Neural progenitor cell (in vitro differentiated cells): ENCODE measurements around the gene TSPAN33. TPM values are rescaled to one million over a fixed set of nuclear protein-coding genes. Genes with fewer than 3 reads are reported as not detected.

ENCODE experiments used
- DNase-seq: peaks from one replicate; pipeline ENCODE4 v3.0.0-alpha.2; 2016; ENCODE audit warnings: low spot score
- H2AFZ ChIP-seq: fragments of 200-600 bp; sonication (generic); replicated peaks from 2 replicates; pipeline ENCODE4 v1.6.1; 2016; ENCODE audit warnings: antibody characterized with exemption
- H3F3A ChIP-seq: fragments of 200-600 bp; sonication (generic); 2 replicates; pipeline ENCODE4 v1.6.1; 2016; ENCODE audit warnings: antibody characterized with exemption, low read depth
- H3K27ac ChIP-seq: fragments of 200-600 bp; sonication (generic); 2 replicates; pipeline ENCODE4 v1.5.1; 2016; ENCODE audit warnings: mild to moderate bottlenecking
- H3K27me3 ChIP-seq: fragments of 200-600 bp; sonication (generic); 2 replicates; pipeline ENCODE4 v1.6.1; 2016; ENCODE audit warnings: mild to moderate bottlenecking, moderate library complexity
- H3K36me3 ChIP-seq: fragments of 200-600 bp; sonication (generic); 2 replicates; pipeline ENCODE4 v1.5.1; 2016
- H3K4me1 ChIP-seq: fragments of 200-600 bp; sonication (generic); 2 replicates; pipeline ENCODE4 v1.6.1; 2016; ENCODE audit warnings: mixed run types
- H3K4me2 ChIP-seq: fragments of 200-600 bp; sonication (generic); 2 replicates; pipeline ENCODE4 v1.6.1; 2016
- H3K4me3 ChIP-seq: fragments of 200-600 bp; sonication (generic); 2 replicates; pipeline ENCODE4 v1.5.1; 2016
- H3K79me2 ChIP-seq: fragments of 200-600 bp; sonication (generic); 2 replicates; pipeline ENCODE4 v1.6.1; 2016; ENCODE audit warnings: low read depth
- H3K9ac ChIP-seq: fragments of 200-600 bp; sonication (generic); 2 replicates; pipeline ENCODE4 v1.6.1; 2016
- H3K9me3 ChIP-seq: fragments of 200-600 bp; sonication (generic); 2 replicates; pipeline ENCODE4 v1.5.1; 2016; ENCODE audit warnings: low read depth
- H4K20me1 ChIP-seq: fragments of 200-600 bp; sonication (generic); 2 replicates; pipeline ENCODE4 v1.6.1; 2016; ENCODE audit warnings: low read depth
- H3K27ac Mint-ChIP-seq: 3 replicates; pipeline ENCODE4 v1.8.0; 2021; ENCODE audit warnings: mixed read lengths
- H3K27me3 Mint-ChIP-seq: 2 replicates; pipeline ENCODE4 v1.8.0; 2022; ENCODE audit warnings: low read depth, mild to moderate bottlenecking, inconsistent platforms, moderate library complexity, mixed read lengths; ENCODE audit not compliant: insufficient read depth
- H3K36me3 Mint-ChIP-seq: 3 replicates; pipeline ENCODE4 v1.8.0; 2021; ENCODE audit warnings: mixed read lengths
- H3K4me1 Mint-ChIP-seq: 3 replicates; pipeline ENCODE4 v1.8.0; 2021; ENCODE audit warnings: mixed read lengths
- H3K4me3 Mint-ChIP-seq: 3 replicates; pipeline ENCODE4 v1.8.0; 2021; ENCODE audit warnings: mild to moderate bottlenecking, moderate library complexity, mixed read lengths
- H3K9me3 Mint-ChIP-seq: 3 replicates; pipeline ENCODE4 v1.8.0; 2020; ENCODE audit warnings: mixed read lengths
- CTCF ChIP-seq: fragments of 200-600 bp; sonication (generic); IDR thresholded peaks from 2 replicates; pipeline ENCODE4 v1.5.1; 2017; ENCODE audit warnings: antibody characterized with exemption, mild to moderate bottlenecking
- EZH2 ChIP-seq: fragments of 200-600 bp; sonication (generic); IDR thresholded peaks from 2 replicates; pipeline ENCODE4 v1.6.1; 2017; ENCODE audit warnings: antibody characterized with exemption, mild to moderate bottlenecking, moderate library complexity
- EZH2phosphoT487 ChIP-seq: fragments of 200-600 bp; sonication (generic); IDR thresholded peaks from 2 replicates; pipeline ENCODE4 v1.6.1; 2017; ENCODE audit warnings: antibody characterized with exemption
- total RNA-seq: library from RNA; depleted of rRNA; stranded (reverse); fragments of >200 nt; gene quantifications from 2 replicates; pipeline ENCODE4 v1.2.3, GENCODE V29; 2015; ENCODE audit warnings: low replicate concordance

The TSPAN33 gene
- total RNA-seq, 1 donor from 2014 or later, result 34.5 TPM

- peaks cover 2% of the 10 kb centered on the region for H3K36me3 Mint-ChIP-seq
- H3K27me3 Mint-ChIP-seq, result peaks cover 19% of the 10 kb centered on the region
- H3K27me3 ChIP-seq, result peaks cover 6% of the 10 kb centered on the region
- no peak overlapping the region for H3K9ac ChIP-seq
- H3K4me3 Mint-ChIP-seq, result no peak overlapping the region
- no peaks in the 10 kb centered on the region for H3K9me3 ChIP-seq
- H2AFZ ChIP-seq, result no peak overlapping the region
- peaks cover 12% of the 10 kb centered on the region for H3K4me1 Mint-ChIP-seq
- H4K20me1 ChIP-seq, result peaks cover 20% of the 10 kb centered on the region
- TF ChIP-seq EZH2phosphoT487 (no peak), CTCF (no peak), EZH2 (no peak)
- peaks cover 10% of the 10 kb centered on the region for H3F3A ChIP-seq
- no peak overlapping the region for H3K27ac ChIP-seq
- H3K27ac Mint-ChIP-seq, result no peak overlapping the region
- no peak for DNase-seq
- H3K79me2 ChIP-seq, result peaks cover 10% of the 10 kb centered on the region
- H3K9me3 Mint-ChIP-seq, result no peaks in the 10 kb centered on the region
- H3K4me2 ChIP-seq, result no peak overlapping the region
- no peaks in the 10 kb centered on the region for H3K36me3 ChIP-seq
- no peak overlapping the region for H3K4me3 ChIP-seq
- H3K4me1 ChIP-seq, result peaks cover 17% of the 10 kb centered on the region
Measured at GRCh38 chr7:129149511-129149910, 5.0 kb downstream of the TSPAN33 start.

DNA sequence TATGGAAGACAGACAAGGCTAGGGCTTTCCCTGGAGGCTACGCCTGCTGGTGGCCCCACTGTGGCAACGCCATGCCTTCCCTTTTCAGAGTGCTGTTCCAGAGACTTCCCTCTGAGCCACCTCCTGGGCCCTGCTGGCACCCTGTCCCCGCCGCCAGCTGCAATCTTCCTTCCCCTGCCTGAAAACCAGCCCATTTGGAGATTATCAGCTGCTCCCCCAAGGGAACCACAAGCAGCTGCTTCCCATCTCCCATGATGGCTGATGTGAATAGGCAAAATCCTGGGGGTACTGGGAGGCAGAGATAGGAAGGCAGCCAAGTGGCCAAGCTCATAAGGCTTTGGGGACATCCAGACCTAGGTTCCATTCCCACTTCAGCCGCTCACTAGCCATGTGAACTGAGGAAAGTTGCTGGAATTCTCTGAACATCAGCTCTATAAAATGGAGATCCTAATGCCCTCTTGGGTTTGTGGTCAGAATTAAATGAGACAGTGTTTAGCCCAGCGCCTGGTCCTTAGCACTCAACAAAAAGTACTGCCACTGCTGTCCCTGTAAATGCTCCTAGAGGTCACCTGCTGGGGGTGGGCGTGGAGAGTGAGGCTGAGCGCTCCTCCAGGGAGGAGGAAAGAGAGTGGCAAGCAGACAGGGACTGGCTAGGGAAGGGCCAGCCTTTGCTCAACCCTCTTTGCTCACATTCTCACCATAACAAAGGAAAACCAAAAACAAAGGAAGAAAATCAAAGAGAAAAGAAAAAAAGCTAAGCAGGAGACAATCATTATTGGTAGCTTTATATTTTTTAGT lies 5.9 kb downstream of the TSPAN33 start:
- H3K9me3 Mint-ChIP-seq, result no peaks in the 10 kb centered on the region
- Histone ChIP-seq H3F3A (peaks cover 10% of the 10 kb centered on the region), H3K79me2 (peaks cover 5% of the 10 kb centered on the region), H3K4me2 (peak overlapping the region; percentile 7), H3K4me1 (peaks cover 15% of the 10 kb centered on the region), H3K9ac (no peak overlapping the region), H3K9me3 (no peaks in the 10 kb centered on the region), H3K27me3 (peaks cover under 1% of the 10 kb centered on the region), H3K4me3 (no peak overlapping the region), H4K20me1 (peaks cover 20% of the 10 kb centered on the region), H3K27ac (no peak overlapping the region), H2AFZ (no peak overlapping the region), H3K36me3 (no peaks in the 10 kb centered on the region)
- H3K27me3 Mint-ChIP-seq, result peaks cover 16% of the 10 kb centered on the region
- H3K27ac Mint-ChIP-seq, result no peak overlapping the region
- H3K4me3 Mint-ChIP-seq, result no peak overlapping the region
- H3K4me1 Mint-ChIP-seq, result peaks cover 10% of the 10 kb centered on the region
- peak; percentile 56 for DNase-seq
- TF ChIP-seq CTCF (no peak), EZH2phosphoT487 (no peak), EZH2 (no peak)
- peaks cover 2% of the 10 kb centered on the region for H3K36me3 Mint-ChIP-seq

DNA sequence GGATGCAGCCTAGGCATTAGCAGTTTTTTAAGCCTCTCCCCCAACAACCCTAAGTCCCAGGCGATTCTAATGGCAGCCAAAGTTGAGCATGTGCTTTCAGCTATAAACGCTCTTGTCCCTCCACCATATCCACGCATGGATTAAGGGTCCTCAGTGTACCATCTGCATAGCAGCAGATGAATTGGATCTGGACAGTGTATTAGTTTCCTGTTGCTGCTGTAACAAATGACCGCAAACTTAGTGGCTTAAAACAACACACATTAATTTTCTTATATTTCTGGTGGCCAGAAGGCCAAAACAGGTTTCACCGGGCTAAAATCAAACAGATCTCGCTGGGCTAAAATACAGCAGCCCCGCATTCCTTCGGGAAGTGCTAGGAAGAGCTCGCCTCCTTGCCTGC lies 13.1 kb downstream of the TSPAN33 start:
- H3K27me3 ChIP-seq, result no peaks in the 10 kb centered on the region
- H3K79me2 ChIP-seq, result peaks cover 5% of the 10 kb centered on the region
- no peak overlapping the region for H3K4me3 Mint-ChIP-seq
- TF ChIP-seq EZH2phosphoT487, result no peak
- TF ChIP-seq CTCF, result no peak
- no peak for TF ChIP-seq EZH2
- H3K4me1 ChIP-seq, result peaks cover 10% of the 10 kb centered on the region
- peaks cover 5% of the 10 kb centered on the region for H3K9me3 Mint-ChIP-seq
- peaks cover 2% of the 10 kb centered on the region for H3K36me3 Mint-ChIP-seq
- peaks cover 15% of the 10 kb centered on the region for H4K20me1 ChIP-seq
- DNase-seq, result no peak
- no peak overlapping the region for H2AFZ ChIP-seq
- no peaks in the 10 kb centered on the region for H3K9me3 ChIP-seq
- peaks cover 8% of the 10 kb centered on the region for H3K27me3 Mint-ChIP-seq
- no peaks in the 10 kb centered on the region for H3K36me3 ChIP-seq
- H3K27ac Mint-ChIP-seq, result no peak overlapping the region
- no peak overlapping the region for H3K27ac ChIP-seq
- no peaks in the 10 kb centered on the region for H3F3A ChIP-seq
- H3K9ac ChIP-seq, result no peak overlapping the region
- H3K4me3 ChIP-seq, result no peak overlapping the region
- peaks cover 27% of the 10 kb centered on the region for H3K4me1 Mint-ChIP-seq
- H3K4me2 ChIP-seq, result no peak overlapping the region
